K562 (cell line): ENCODE results near the gene PHF12. TPM values are rescaled to one million over a fixed set of nuclear protein-coding genes. Genes with fewer than 3 reads are reported as not detected.

Source experiments
- ATF7 ChIP-seq: fragments of 450-650 bp; IDR thresholded peaks from 2 replicates; pipeline ENCODE4 v1.7.1; 2014; ENCODE audit warnings: mild to moderate bottlenecking, moderate library complexity
- CHD4 ChIP-seq: fragments of 200-600 bp; sonication (generic); IDR thresholded peaks from 3 replicates; pipeline ENCODE4 v1.6.1; 2012; ENCODE audit warnings: low read depth, mild to moderate bottlenecking, mixed read lengths, low read length, inconsistent platforms; ENCODE audit not compliant: insufficient read depth, insufficient replicate concordance, poor library complexity, severe bottlenecking
- CTCF ChIP-seq, 3 experiments: IDR thresholded peaks in 2 of 3; conservative IDR thresholded peaks in 1 of 3; 2 replicates each; pipeline ENCODE4 v1.5.1; 2011 to 2012; ENCODE audit warnings: low read length in 3 of 3, mild to moderate bottlenecking in 3 of 3, control low read depth in 2 of 3, improper control_type of control experiment in 1 of 3, inconsistent platforms in 1 of 3, low read depth in 1 of 3, mixed read lengths in 1 of 3, moderate library complexity in 1 of 3; ENCODE audit not compliant: insufficient read depth in 2 of 3
- ETV6 ChIP-seq, 3 experiments: fragments of 150-350 bp in 1 of 3; sonication (generic) in 1 of 3; formaldehyde crosslinking in 1 of 3; IDR thresholded peaks; 2 replicates each; pipeline versions ENCODE4 v1.6.1 to v1.8.0; 2014 to 2022; ENCODE audit warnings: borderline replicate concordance in 2 of 3, low read depth in 2 of 3, antibody characterized with exemption in 1 of 3, low read length in 1 of 3, mild to moderate bottlenecking in 1 of 3, missing genetic modification reagents in 1 of 3
- FOXJ3 ChIP-seq: sonication (generic); formaldehyde crosslinking; IDR thresholded peaks from 2 replicates; pipeline ENCODE4 v1.4.0; 2020; ENCODE audit warnings: mild to moderate bottlenecking, missing genetic modification reagents
- KLF1 ChIP-seq: fragments of 450-650 bp; IDR thresholded peaks from 2 replicates; pipeline ENCODE4 v1.6.1; 2016; ENCODE audit warnings: missing genetic modification characterization, missing compliant biosample characterization
- MBD1 ChIP-seq: fragments of 250-450 bp; sonication (Bioruptor Pico); IDR thresholded peaks from 2 replicates; pipeline ENCODE4 v1.8.0; 2022; ENCODE audit warnings: inconsistent platforms
- NCOA1 ChIP-seq: fragments of 450-650 bp; IDR thresholded peaks from 2 replicates; pipeline ENCODE4 v1.6.1; 2016; ENCODE audit warnings: low read depth
- OTX1 ChIP-seq: fragments of 450-650 bp; formaldehyde crosslinking; IDR thresholded peaks from 2 replicates; pipeline ENCODE4 v1.4.0; 2022; ENCODE audit warnings: mild to moderate bottlenecking
- PHF21A ChIP-seq: fragments of 450-650 bp; IDR thresholded peaks from 2 replicates; pipeline ENCODE4 v1.6.1; 2017; ENCODE audit warnings: low read depth, borderline replicate concordance
- SLC30A9 ChIP-seq: fragments of 250-450 bp; sonication (Bioruptor Pico); IDR thresholded peaks from 2 replicates; pipeline ENCODE4 v1.8.0; 2022; ENCODE audit warnings: mild to moderate bottlenecking, moderate library complexity
- SNRNP70 ChIP-seq: fragments of 200-400 bp; formaldehyde crosslinking; optimal IDR thresholded peaks from 2 replicates; pipeline ENCODE3; 2017; ENCODE audit warnings: low read depth, low read length
- SPI1 ChIP-seq: IDR thresholded peaks from 2 replicates; pipeline ENCODE4 v1.6.1; 2011; ENCODE audit warnings: low read depth, low read length, control low read depth, borderline replicate concordance
- TAF1 ChIP-seq: IDR thresholded peaks from 2 replicates; pipeline ENCODE4 v1.6.1; 2011; ENCODE audit warnings: mild to moderate bottlenecking, low read length, moderate library complexity; ENCODE audit not compliant: insufficient read depth, control insufficient read depth, severe bottlenecking; ENCODE audit errors: extremely low read depth
- TOE1 ChIP-seq, 2 experiments: fragments of 450-650 bp in 1 of 2; sonication (generic) in 1 of 2; formaldehyde crosslinking in 1 of 2; IDR thresholded peaks; 2 replicates each; pipeline versions ENCODE4 v1.7.1 to v1.8.0; 2016 to 2022; ENCODE audit warnings: borderline replicate concordance in 2 of 2, mild to moderate bottlenecking in 2 of 2, antibody characterized with exemption in 1 of 2, inconsistent platforms in 1 of 2, low read depth in 1 of 2, missing genetic modification reagents in 1 of 2, moderate library complexity in 1 of 2
- ZC3H4 ChIP-seq: sonication (generic); formaldehyde crosslinking; IDR thresholded peaks from 2 replicates; pipeline ENCODE4 v1.9.0; 2021; ENCODE audit warnings: missing genetic modification reagents, borderline replicate concordance
- ZKSCAN1 ChIP-seq: fragments of 150-350 bp; IDR thresholded peaks from 2 replicates; pipeline ENCODE4 v1.6.1; 2016; ENCODE audit warnings: low read depth, low read length
- ZNF143 ChIP-seq: sonication (generic); formaldehyde crosslinking; IDR thresholded peaks from 2 replicates; pipeline ENCODE4 v1.9.0; 2022; ENCODE audit warnings: mild to moderate bottlenecking, missing genetic modification reagents
- ZNF696 ChIP-seq: fragments of 250-450 bp; sonication (Bioruptor Pico); conservative IDR thresholded peaks from 2 replicates; pipeline ENCODE4 v1.4.0; 2020; ENCODE audit warnings: mild to moderate bottlenecking, moderate library complexity
- polyA plus RNA-seq, 8 experiments: library from polyadenylated mRNA; depleted of rRNA in 4 of 8; stranded (reverse) in 5 of 8; unstranded in 3 of 8; fragments of >200 nt; fragmentation: Nextera tagmentation in 2 of 8; fragmentation: Illumina TruSeq in 1 of 8; extraction: Ambion mirVana in 2 of 8; extraction: Trizol in 1 of 8; gene quantifications; 2 replicates each; pipeline versions ENCODE4 v1.2.1 to v1.2.3, GENCODE V29; 2011 to 2014; ENCODE audit warnings: inconsistent platforms in 1 of 8, missing spikeins in 1 of 8
- total RNA-seq, 7 experiments: library from RNA; depleted of rRNA in 6 of 7; stranded (reverse); fragments of >200 nt in 6 of 7; fragmentation: Illumina TruSeq in 2 of 7; extraction: Trizol in 2 of 7; gene quantifications; 2 replicates each; pipeline versions ENCODE4 v1.2.1 to v1.2.3, GENCODE V29; 2011 to 2021; ENCODE audit warnings: low replicate concordance in 1 of 7
- TF ChIP-seq, protein P1 (sequence below): sonication (generic); formaldehyde crosslinking; IDR thresholded peaks from 2 replicates; pipeline ENCODE4 v1.8.1; 2023; ENCODE audit warnings: mild to moderate bottlenecking, missing genetic modification reagents, moderate library complexity
- TF ChIP-seq, protein P2 (sequence below): fragments of 250-450 bp; sonication (Bioruptor Pico); IDR thresholded peaks from 2 replicates; pipeline ENCODE4 v1.4.0; 2020; ENCODE audit warnings: mild to moderate bottlenecking, moderate library complexity

The PHF12 gene
- total and polyA plus RNA-seq, 9 of the 15 experiments (the other 6 are each of a cell fraction or from before 2014, with no cell fraction given), result 0.82 to 31.3 (median 13.5) TPM

- TF ChIP-seq CTCF (IDR thresholded peaks at IDR 0.05 in 2 of 3, conservative IDR thresholded peaks at IDR 0.05 in 1 of 3; ENCODE audit: insufficient read depth in 2 of 3, low read depth in 1 of 3, low read length in 3 of 3) (0 out of 6 replicates have a peak, but pooled peaks of 1 of the 3 experiments have one; percentile 8), ZC3H4 (CRISPR knock-in tag) (no peak), ZNF143 (CRISPR knock-in tag) (no peak), ATF7 (peak; percentile 94), ETV6 (IDR thresholded peaks at IDR 0.05; ENCODE audit: borderline replicate concordance in 1 of 2, low read depth in 2 of 2, low read length in 1 of 2) (no peak), ETV6 (CRISPR knock-in tag; IDR thresholded peaks at IDR 0.05; ENCODE audit: borderline replicate concordance) (no peak), KLF1 (tag) (no peak), CHD4 (no peak), SLC30A9 (no peak), ZNF696 (CRISPR knock-in tag) (no peak), TAF1 (peak; percentile 62), SPI1 (0 out of 2 replicates have a peak, but pooled peaks have one; percentile 43), PHF21A (no peak), SNRNP70 (no peak), FOXJ3 (CRISPR knock-in tag) (no peak), MBD1 (no peak), NCOA1 (no peak), OTX1 (CRISPR knock-in tag) (no peak), ZKSCAN1 (peak; percentile 72; the same call in 1 of the 2 replicates), TOE1 (IDR thresholded peaks at IDR 0.05; ENCODE audit: borderline replicate concordance) (no peak), TOE1 (CRISPR knock-in tag; IDR thresholded peaks at IDR 0.05; ENCODE audit: borderline replicate concordance, low read depth) (no peak)
- TF ChIP-seq, protein P1, sequence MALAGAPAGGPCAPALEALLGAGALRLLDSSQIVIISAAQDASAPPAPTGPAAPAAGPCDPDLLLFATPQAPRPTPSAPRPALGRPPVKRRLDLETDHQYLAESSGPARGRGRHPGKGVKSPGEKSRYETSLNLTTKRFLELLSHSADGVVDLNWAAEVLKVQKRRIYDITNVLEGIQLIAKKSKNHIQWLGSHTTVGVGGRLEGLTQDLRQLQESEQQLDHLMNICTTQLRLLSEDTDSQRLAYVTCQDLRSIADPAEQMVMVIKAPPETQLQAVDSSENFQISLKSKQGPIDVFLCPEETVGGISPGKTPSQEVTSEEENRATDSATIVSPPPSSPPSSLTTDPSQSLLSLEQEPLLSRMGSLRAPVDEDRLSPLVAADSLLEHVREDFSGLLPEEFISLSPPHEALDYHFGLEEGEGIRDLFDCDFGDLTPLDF (CRISPR knock-in tag), result 0 out of 2 replicates have a peak, but pooled peaks have one; percentile 69
- TF ChIP-seq, protein P2, sequence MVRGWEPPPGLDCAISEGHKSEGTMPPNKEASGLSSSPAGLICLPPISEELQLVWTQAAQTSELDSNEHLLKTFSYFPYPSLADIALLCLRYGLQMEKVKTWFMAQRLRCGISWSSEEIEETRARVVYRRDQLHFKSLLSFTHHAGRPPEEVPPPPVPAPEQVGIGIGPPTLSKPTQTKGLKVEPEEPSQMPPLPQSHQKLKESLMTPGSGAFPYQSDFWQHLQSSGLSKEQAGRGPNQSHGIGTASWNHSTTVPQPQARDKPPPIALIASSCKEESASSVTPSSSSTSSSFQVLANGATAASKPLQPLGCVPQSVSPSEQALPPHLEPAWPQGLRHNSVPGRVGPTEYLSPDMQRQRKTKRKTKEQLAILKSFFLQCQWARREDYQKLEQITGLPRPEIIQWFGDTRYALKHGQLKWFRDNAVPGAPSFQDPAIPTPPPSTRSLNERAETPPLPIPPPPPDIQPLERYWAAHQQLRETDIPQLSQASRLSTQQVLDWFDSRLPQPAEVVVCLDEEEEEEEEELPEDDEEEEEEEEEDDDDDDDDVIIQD (CRISPR knock-in tag), result no peak
Measured at GRCh38 chr17:28951428-28951990, at the start of gene PHF12 (continued).
